K562 (cell line): ENCODE data around the gene ZFAND3. TPM values are rescaled to one million over a fixed set of nuclear protein-coding genes. Genes with fewer than 3 reads are reported as not detected.
A peak's percentile ranks its signal among the peaks of the same experiment; 100 is the strongest.

ENCODE experiments used
- ATAC-seq: fragments of 200-7000 bp; cut with Tn5 transposase; 3 replicates; pipeline ENCODE4 v1.9.1; 2020; ENCODE audit warnings: moderate library complexity
- BruUV-seq: library from RNA; stranded (reverse); fragments of 400-500 nt; replicated peaks from 2 replicates; lab custom pipeline; 2021; lab: Mats Ljungman, UMichigan
- CTCF ChIA-PET: fragments of 300-600 bp; formaldehyde crosslinking; extraction: SDS; loops from one replicate; lab custom pipeline; 2021; ENCODE audit warnings: low intra/inter-chr PET ratio; lab: Yijun Ruan, JAX
- POLR2A ChIA-PET: fragments of 300-600, 350-650 bp; sonication (Branson Sonifier 250); formaldehyde crosslinking; extraction: SDS; loops from one replicate; lab custom pipeline; 2021; ENCODE audit warnings: antibody characterized with exemption, inconsistent platforms; lab: Yijun Ruan, JAX
- DNase-seq, 4 experiments: peaks; one replicate each; pipeline versions ENCODE4 v3.0.0 to v3.0.0-alpha.2; 2011 to 2018; ENCODE audit warnings: low spot score in 3 of 4, mixed read lengths in 3 of 4; ENCODE audit errors: extremely low read depth in 1 of 4
- FAIRE-seq: peaks from 2 replicates; lab custom pipeline; 2011; peaks lifted over from hg19 to GRCh38; lab: Jason Lieb, UNC
- H2AFZ ChIP-seq: 2 replicates; pipeline ENCODE4 v1.6.0; 2011; ENCODE audit warnings: low read depth, low read length, control low read depth, inconsistent platforms
- H3K27ac ChIP-seq: fragments of 200-600 bp; 3 replicates; pipeline ENCODE4 v1.8.0; 2011; ENCODE audit warnings: low read depth, mild to moderate bottlenecking, control low read depth, inconsistent platforms, low read length, moderate library complexity, mixed read lengths; ENCODE audit errors: extremely low read depth
- H3K27me3 ChIP-seq, 2 experiments: fragments of 300-600 bp in 1 of 2; 2 replicates in 1 of 2; 3 replicates in 1 of 2; pipeline versions ENCODE4 v1.6.0 to v1.8.0; 2011; ENCODE audit warnings: inconsistent platforms in 2 of 2, low read length in 2 of 2, mild to moderate bottlenecking in 1 of 2, mixed read lengths in 1 of 2, moderate library complexity in 1 of 2; ENCODE audit not compliant: control insufficient read depth in 2 of 2, insufficient read depth in 2 of 2
- H3K36me3 ChIP-seq: fragments of 300-600 bp; 3 replicates; pipeline ENCODE4 v1.8.0; 2011; ENCODE audit warnings: mild to moderate bottlenecking, low read length, inconsistent platforms; ENCODE audit not compliant: control insufficient read depth, insufficient read depth
- H3K4me1 ChIP-seq, 2 experiments: fragments of 200-600 bp in 1 of 2; replicated peaks in 1 of 2; 2 replicates in 1 of 2; 3 replicates in 1 of 2; pipeline versions ENCODE4 v1.5.1 to v1.8.0; 2011; ENCODE audit warnings: inconsistent platforms in 2 of 2, low read length in 2 of 2, mild to moderate bottlenecking in 1 of 2, mixed read lengths in 1 of 2, moderate library complexity in 1 of 2; ENCODE audit not compliant: control insufficient read depth in 2 of 2, insufficient read depth in 2 of 2
- H3K4me2 ChIP-seq: 2 replicates; pipeline ENCODE4 v1.6.1; 2011; ENCODE audit warnings: low read length, control low read depth, inconsistent platforms, mixed read lengths; ENCODE audit not compliant: insufficient read depth
- H3K4me3 ChIP-seq: fragments of 200-600 bp; sonication (generic), shearing (Covaris generic); 2 replicates; pipeline ENCODE4 v1.5.1; 2016; ENCODE audit warnings: control low read depth, inconsistent platforms
- H3K79me2 ChIP-seq: fragments of 200-600 bp; 3 replicates; pipeline ENCODE4 v1.8.0; 2011; ENCODE audit warnings: low read length, inconsistent platforms; ENCODE audit not compliant: control insufficient read depth, insufficient read depth
- H3K9ac ChIP-seq, 2 experiments: 2 replicates each; pipeline versions ENCODE4 v1.6.0 to v1.6.1; 2011; ENCODE audit warnings: low read depth in 2 of 2, low read length in 2 of 2, control low read depth in 1 of 2, inconsistent platforms in 1 of 2, mild to moderate bottlenecking in 1 of 2, mixed read lengths in 1 of 2; ENCODE audit not compliant: insufficient read depth in 1 of 2
- H3K9me1 ChIP-seq: one replicate; pipeline ENCODE4 v1.6.0; 2011; ENCODE audit warnings: inconsistent platforms, mild to moderate bottlenecking, low read length, moderate library complexity; ENCODE audit not compliant: control insufficient read depth, insufficient read depth
- H3K9me3 ChIP-seq: replicated peaks from 2 replicates; pipeline ENCODE4 v1.5.1; 2011; ENCODE audit warnings: low read depth, low read length, inconsistent platforms; ENCODE audit not compliant: control insufficient read depth, insufficient read depth
- H4K20me1 ChIP-seq: replicated peaks from 2 replicates; pipeline ENCODE4 v1.6.1; 2011; ENCODE audit warnings: low read length, inconsistent platforms, mixed read lengths; ENCODE audit not compliant: control insufficient read depth, insufficient read depth
- MBD1 ChIP-seq: fragments of 250-450 bp; sonication (Bioruptor Pico); IDR thresholded peaks from 2 replicates; pipeline ENCODE4 v1.8.0; 2022; ENCODE audit warnings: inconsistent platforms
- MEIS2 ChIP-seq: fragments of 450-650 bp; IDR thresholded peaks from 2 replicates; pipeline ENCODE4 v1.6.1; 2014; ENCODE audit warnings: mild to moderate bottlenecking; ENCODE audit not compliant: partially characterized antibody
- WGBS: fragments of 100-300 bp; shearing (Covaris generic); methylation state at CpG from one replicate; pipeline ENCODE4 v1.1.6; 2016; ENCODE audit warnings: low coverage, mixed read lengths; ENCODE audit not compliant: insufficient coverage; ENCODE audit errors: missing lambda C conversion rate; 5-methylcytosine and 5-hydroxymethylcytosine counted together
- in situ Hi-C: fragments of 300-500 bp; cut with MboI; formaldehyde crosslinking; loops from 4 replicates; pipeline ENCODE4 v1.15.0; 2018; ENCODE audit warnings: inconsistent platforms, mixed read lengths
- intact Hi-C: fragments of 100-400 bp; cut with micrococcal nuclease; formaldehyde crosslinking; loops from 2 replicates; pipeline ENCODE4 v1.14.2; 2022
- polyA plus RNA-seq, 8 experiments: library from polyadenylated mRNA; depleted of rRNA in 4 of 8; stranded (reverse) in 5 of 8; unstranded in 3 of 8; fragments of >200 nt; fragmentation: Nextera tagmentation in 2 of 8; fragmentation: Illumina TruSeq in 1 of 8; extraction: Ambion mirVana in 2 of 8; extraction: Trizol in 1 of 8; gene quantifications; 2 replicates each; pipeline versions ENCODE4 v1.2.1 to v1.2.3, GENCODE V29; 2011 to 2014; ENCODE audit warnings: inconsistent platforms in 1 of 8, missing spikeins in 1 of 8
- total RNA-seq, 7 experiments: library from RNA; depleted of rRNA in 6 of 7; stranded (reverse); fragments of >200 nt in 6 of 7; fragmentation: Illumina TruSeq in 2 of 7; extraction: Trizol in 2 of 7; gene quantifications; 2 replicates each; pipeline versions ENCODE4 v1.2.1 to v1.2.3, GENCODE V29; 2011 to 2021; ENCODE audit warnings: low replicate concordance in 1 of 7

The ZFAND3 gene
- total and polyA plus RNA-seq, 9 of the 15 experiments (the other 6 are each of a cell fraction or from before 2014, with no cell fraction given) = 0.81 to 26.6 (median 11.8) TPM

GRCh38 chr6:37783025-37783855 is 36.3 kb upstream of the ZFAND3 start:
- Histone ChIP-seq H4K20me1 (peaks cover 4% of the 10 kb centered on the region), H3K4me1 (peaks cover 0 to 13% of the 10 kb centered on the region in 2 experiments; a peak in 1 of 5 replicates), H3K9me3 (no peaks in the 10 kb centered on the region), H2AFZ (no peak overlapping the region), H3K9ac (peak overlapping the region in 1 of 2 experiments; percentile 40; a peak in 1 of 4 replicates), H3K4me3 (no peak overlapping the region), H3K9me1 (no peaks in the 10 kb centered on the region), H3K4me2 (no peak overlapping the region), H3K27me3 (peaks cover 39 to 89% of the 10 kb centered on the region in 2 experiments), H3K27ac (no peak overlapping the region), H3K36me3 (no peaks in the 10 kb centered on the region), H3K79me2 (no peaks in the 10 kb centered on the region)
- CTCF ChIA-PET = no interaction called here
- BruUV-seq = no TSS peak
- in situ Hi-C loops (no loop called here), intact Hi-C loops (no loop called here)
- no peak for TF ChIP-seq MBD1
- TF ChIP-seq MEIS2 = no peak
- no peak for DNase-seq
- ATAC-seq = peak; percentile 28; the same call in 2 of the 3 replicates
- FAIRE-seq = no peak
- POLR2A ChIA-PET = interaction anchor here (1.0 to 1.1 kb wide), 3 partner anchors 8 to 65 kb away, joined by 4 to 7 read pairs (median 4); no protein-coding TSS in a partner anchor
- 2% methylated on average over 24 of the region's 26 CpGs for WGBS
